GM21515 (cell line): ENCODE measurements around the gene RSPH1.

Experiments
- ATAC-seq: cut with Tn5 transposase; IDR thresholded peaks from one replicate; pipeline ENCODE4 v1.9.1; 2021; ENCODE audit not compliant: unreplicated experiment

Gene RSPH1

GRCh38 chr21:42451941-42452340, 44.1 kb downstream of the RSPH1 start:
- ATAC-seq, result no peak

- ATAC-seq, result no peak
Observed at GRCh38 chr21:42448686-42449085, 47.3 kb downstream of the RSPH1 start.

GRCh38 chr21:42447732-42448131, 48.3 kb downstream of the RSPH1 start:
- ATAC-seq, result no peak

GRCh38 chr21:42447182-42447581, 48.8 kb downstream of the RSPH1 start:
- no peak for ATAC-seq

GRCh38 chr21:42446531-42446930, 49.5 kb downstream of the RSPH1 start:
- ATAC-seq, result no peak

- ATAC-seq, result no peak
Observed at GRCh38 chr21:42445311-42445710, 50.7 kb downstream of the RSPH1 start.

GRCh38 chr21:42444745-42445059, 51.3 kb downstream of the RSPH1 start:
- ATAC-seq, result no peak

- no peak for ATAC-seq
Observed at GRCh38 chr21:42443876-42444744, 51.9 kb downstream of the RSPH1 start.

- ATAC-seq, result no peak
Observed at GRCh38 chr21:42443181-42443785, 52.7 kb downstream of the RSPH1 start.

- no peak for ATAC-seq
Observed at GRCh38 chr21:42441963-42442362, 54.1 kb downstream of the RSPH1 start.

GRCh38 chr21:42440187-42440792, 55.7 kb downstream of the RSPH1 start:
- no peak for ATAC-seq

GRCh38 chr21:42439284-42440186, 56.5 kb downstream of the RSPH1 start:
- ATAC-seq, result no peak

GRCh38 chr21:42438316-42439205, 57.5 kb downstream of the RSPH1 start:
- ATAC-seq, result no peak

- no peak for ATAC-seq
Observed at GRCh38 chr21:42437786-42438185, 58.2 kb downstream of the RSPH1 start.

- no peak for ATAC-seq
Observed at GRCh38 chr21:42436914-42437313, 59.1 kb downstream of the RSPH1 start.

GRCh38 chr21:42435833-42436232, 60.2 kb downstream of the RSPH1 start:
- no peak for ATAC-seq

- no peak for ATAC-seq
Observed at GRCh38 chr21:42435401-42435800, 60.6 kb downstream of the RSPH1 start.

GRCh38 chr21:42434884-42435283, 61.1 kb downstream of the RSPH1 start:
- no peak for ATAC-seq

GRCh38 chr21:42433946-42434551, 62.0 kb downstream of the RSPH1 start:
- no peak for ATAC-seq

- no peak for ATAC-seq
Observed at GRCh38 chr21:42432695-42433094, 63.3 kb downstream of the RSPH1 start.
